Stimulated activated CD8-positive, alpha-beta memory T cell treated with anti-CD3 and anti-CD28 coated beads, Interleukin-12 subunit alpha, Interleukin-12 subunit beta, amount 100 ng/mL, for 4 hours (primary cell): ENCODE measurements around the gene CSMD2.

Experiments used
- DNase-seq: peaks from one replicate; pipeline ENCODE4 v3.0.0-alpha.2; 2020; ENCODE audit warnings: low read depth

The CSMD2 gene

DNA sequence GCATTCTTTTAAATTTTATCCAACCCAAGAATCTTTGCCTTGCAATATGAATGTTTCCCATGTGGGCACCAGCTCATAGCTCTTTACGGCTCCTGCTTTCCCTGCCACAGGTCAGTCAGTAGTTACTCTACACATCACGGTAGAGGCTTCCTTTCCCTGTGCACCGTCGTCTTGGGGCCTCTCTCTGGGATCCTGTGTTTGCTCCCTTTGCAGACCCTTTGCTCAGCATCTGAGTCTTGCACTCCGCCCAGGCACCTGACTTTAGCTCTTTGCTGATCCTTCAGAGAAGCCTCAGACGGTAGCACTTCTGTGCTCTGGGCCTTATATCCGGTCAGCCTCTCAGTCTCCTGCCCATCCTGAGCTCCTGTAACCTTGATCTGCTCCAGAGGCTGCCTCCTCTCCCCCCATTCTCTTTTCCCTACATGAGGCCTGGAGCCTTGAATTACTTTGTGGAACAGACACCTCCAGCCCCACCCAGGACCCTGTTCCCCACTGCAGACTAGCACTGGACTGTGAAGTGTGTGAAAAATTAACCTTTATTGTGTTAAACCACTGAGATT, 484.7 kb downstream of the CSMD2 start:
- DNase-seq = no peak

- DNase-seq = no peak
Observed at GRCh38 chr1:33670567-33670966, 494.5 kb downstream of the CSMD2 start.

DNA sequence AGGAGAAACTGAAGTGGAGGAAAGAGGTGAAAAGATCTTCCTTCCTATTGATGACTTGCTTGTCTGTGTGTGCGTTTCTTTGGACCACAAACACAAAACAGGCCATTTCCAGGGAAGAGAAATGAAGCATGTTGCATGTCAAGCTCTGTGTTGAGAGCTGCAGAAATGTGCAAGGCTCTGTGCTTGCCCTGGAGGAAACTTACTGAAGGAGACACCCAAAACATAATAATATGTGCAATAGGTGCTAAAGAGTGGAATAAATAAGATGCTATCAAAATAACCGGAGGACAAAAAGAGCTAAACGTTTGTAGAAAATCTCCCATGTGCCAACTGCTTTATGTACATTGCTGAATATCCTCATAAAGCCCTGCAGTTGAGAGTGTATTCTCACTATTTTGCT, 496.3 kb downstream of the CSMD2 start:
- DNase-seq = no peak

DNA sequence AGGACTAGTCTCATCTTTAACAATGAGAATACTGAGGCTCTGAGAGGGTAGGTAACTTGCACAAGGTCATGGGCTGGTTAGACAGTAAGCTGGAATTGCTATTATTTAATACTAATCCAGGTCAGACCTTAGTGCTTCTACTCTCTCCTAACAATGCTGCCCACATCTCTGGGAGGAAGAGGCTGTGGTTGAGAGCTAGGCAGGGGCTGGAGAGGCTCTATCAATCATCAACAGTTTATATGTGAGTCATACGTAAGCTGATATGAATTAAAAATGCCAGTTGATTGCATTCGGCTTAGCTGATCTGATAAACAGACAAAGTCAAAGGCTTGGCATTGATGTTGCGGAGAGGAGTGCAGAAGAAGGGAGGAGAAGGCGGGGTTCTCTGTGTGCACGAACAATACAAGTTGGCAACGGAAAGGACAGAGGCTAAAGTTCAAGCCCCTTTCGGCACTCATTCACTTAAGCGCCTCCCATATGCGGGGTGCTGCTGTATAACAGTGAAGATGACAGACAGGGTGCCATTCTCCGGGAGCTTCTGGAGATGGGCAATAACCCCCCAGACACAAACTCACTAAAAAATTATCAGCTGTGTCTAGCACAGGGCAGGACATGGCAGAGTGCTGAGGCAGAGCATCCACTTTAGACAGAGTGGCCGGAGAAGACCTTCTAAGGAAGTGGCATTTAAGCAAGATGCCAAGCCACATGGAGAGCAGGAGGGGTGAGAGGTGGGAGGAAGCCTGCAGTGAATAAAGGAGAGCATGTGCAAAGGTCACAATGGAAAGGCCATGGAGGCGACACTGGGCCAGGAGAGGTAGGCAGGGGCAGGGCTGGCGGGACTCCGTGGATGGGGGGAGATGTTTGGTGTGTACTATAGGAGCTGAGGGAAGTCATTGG, 497.4 kb downstream of the CSMD2 start:
- DNase-seq = no peak

- no peak for DNase-seq
Observed at GRCh38 chr1:33666616-33667015, 498.4 kb downstream of the CSMD2 start.

- no peak for DNase-seq
Observed at GRCh38 chr1:33661811-33662454, 503.1 kb downstream of the CSMD2 start.

DNA sequence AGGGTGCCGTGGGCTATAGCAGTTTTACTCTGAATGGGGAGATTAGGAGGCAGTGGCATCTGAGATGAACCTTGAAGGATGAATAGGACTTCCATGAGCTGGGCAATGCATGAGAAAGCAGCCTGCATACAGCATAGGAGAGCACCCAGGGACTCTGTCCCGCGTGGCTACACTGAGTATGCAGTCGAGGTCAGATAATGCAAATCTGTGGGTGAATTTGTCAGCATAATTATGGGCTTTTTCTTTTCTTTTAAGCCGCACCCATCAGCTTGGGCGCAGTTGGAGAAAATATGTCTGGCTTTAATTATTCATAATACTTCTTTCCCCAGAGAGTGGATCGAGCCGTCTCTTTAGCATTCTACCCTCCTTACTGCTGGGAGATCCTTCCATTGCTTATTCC, 504.1 kb downstream of the CSMD2 start:
- DNase-seq = no peak

DNA sequence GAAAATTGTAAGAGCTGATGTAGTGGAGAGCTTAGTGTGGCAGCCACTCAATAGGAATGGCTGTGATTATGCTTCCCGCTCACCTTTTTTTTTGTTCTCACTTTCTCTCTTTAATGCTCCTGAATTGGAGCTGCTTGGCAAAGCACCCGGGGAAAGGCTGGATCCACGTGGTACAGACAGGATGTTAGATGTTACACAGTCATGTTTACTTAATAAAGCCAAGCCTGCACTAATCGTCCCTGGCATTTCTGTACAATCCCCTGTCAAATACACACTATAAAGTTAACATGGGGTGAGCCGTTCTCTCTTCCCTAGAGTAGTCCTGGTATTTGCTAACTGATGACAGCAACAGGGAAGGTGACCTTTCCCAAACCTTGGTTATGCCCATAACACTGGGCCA, 504.8 kb downstream of the CSMD2 start:
- DNase-seq = no peak

- DNase-seq = no peak
Observed at GRCh38 chr1:33659641-33660040, 505.4 kb downstream of the CSMD2 start.

DNA sequence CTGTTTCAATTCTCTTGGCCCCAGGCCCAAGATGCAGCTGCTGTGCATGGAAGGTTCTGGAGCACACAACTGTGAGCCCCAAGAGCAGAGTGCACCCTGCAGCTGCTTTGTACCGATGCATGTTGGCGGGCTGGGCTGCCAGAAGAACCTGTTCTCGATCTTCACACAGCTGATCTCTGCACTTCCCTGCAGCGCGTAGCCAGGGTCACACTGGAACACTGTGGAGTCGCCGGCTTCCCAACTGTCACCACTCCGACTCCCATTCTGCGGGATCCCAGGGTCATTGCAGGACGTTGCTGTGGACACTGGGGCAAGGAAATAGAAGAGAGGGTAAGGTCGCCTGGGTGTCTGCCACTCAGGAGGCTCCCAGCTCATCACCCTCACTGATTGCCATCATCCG, 507.2 kb downstream of the CSMD2 start:
- DNase-seq = no peak

DNA sequence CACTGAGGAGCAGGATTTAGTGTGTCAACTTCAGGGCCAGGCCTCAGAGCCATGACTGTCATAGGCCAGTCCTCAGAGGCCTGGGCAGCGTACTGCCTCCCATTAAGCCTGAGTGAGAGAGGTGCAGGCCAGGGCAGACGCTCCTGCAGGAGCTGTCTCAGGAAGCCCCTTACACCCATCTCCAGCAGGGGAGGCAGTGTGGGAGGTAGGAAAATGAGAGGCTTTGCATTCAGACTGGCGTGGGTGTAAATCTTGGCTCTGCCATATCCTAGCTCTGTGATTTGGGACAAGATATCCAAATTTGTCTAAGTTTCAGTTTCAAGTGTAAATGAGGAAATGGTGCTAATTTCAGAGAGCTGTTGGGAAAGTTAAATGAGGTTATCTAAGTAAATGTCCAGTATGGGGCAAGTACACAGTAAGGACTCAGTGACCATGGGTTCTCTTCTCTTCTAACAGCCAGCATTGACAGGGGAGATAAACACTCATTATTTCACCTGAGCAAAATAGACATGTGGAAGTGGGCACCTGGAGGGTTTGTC, 508.5 kb downstream of the CSMD2 start:
- no peak for DNase-seq

- DNase-seq = no peak
Observed at GRCh38 chr1:33655496-33655895, 509.5 kb downstream of the CSMD2 start.

DNA sequence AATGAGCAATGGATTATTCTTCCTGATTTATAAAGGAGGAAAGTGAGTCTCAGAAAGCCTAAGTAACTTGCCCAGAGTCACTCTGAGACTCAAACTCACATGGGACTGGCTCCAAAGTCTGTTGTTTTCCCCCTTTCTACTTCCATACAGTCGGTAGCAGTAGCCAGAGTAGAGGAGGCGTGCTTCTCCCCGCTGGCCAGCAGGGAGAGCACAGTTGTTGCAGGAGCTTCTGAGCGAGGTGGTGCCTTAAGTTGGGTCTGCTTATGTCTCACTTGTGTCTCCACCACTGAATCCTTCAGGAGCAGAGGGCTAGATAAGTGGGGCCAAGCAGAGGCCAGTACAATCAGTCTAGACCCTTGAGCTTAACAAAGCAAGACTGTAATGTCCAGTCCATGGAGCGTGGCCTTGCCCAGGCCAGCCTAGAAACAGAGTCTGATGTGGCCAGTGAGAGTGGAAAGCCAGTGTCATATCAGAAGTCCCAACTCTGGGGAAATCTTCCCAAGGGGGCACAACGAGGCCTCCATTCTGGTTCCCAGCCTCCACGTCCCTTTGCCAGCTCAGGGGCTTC, 510.7 kb downstream of the CSMD2 start:
- no peak for DNase-seq

GRCh38 chr1:33653226-33653625, 511.8 kb downstream of the CSMD2 start:
- no peak for DNase-seq

DNA sequence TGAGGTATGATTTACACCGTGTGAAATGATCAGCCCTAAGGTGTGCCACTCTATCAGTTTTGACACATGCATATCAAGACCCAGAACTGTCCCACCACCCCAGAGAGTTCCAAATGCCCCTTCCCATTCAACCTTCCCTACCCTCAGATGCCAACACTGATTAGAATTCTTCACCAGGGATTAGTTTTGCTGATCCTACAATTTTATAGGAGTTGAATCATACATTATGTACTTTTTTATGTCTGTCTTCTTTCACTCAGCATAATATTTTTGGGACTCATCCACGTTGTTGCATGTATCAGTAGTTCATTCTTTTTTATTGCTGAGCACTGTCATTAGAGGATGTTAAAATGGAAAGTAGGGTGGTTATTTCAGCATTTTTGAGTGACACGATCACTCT, 514.3 kb downstream of the CSMD2 start:
- no peak for DNase-seq

DNA sequence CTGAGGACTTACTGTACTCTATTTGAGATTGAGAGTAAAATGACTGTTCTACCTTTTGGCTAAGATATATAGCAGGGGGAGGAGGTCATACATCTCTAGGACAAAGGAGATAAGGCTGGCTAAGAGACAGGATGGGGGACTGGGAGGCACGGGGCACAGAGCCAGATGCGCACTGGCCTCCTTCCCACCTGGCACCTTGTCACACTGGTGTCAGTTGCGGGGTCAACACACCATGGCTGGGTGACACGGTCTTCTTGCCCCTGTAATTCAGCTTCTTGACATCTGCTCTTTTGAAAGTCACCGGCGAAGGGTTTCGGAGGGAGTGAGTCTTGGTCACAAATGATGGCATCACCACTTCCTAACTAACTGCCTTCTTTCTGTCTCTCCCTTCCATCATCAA, 515.3 kb downstream of the CSMD2 start:
- DNase-seq = no peak

DNA sequence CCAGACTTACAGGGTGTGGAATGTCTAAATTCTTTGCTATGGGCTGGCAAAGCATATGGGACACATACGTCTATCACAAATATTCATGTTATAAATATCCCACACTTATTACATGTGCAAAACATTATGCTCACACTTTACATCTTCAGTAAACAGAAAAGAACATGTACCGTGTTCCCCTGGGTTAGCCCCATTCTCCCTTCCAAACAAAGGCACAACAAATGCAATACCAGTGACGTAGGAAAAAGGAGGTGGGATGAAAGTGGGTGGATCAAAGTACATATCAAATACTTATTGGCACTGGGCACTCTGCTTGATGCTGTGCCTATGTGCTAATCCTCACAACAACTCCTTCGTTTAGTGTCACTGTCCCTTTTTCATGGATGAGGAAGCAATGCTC, 521.8 kb downstream of the CSMD2 start:
- no peak for DNase-seq

DNA sequence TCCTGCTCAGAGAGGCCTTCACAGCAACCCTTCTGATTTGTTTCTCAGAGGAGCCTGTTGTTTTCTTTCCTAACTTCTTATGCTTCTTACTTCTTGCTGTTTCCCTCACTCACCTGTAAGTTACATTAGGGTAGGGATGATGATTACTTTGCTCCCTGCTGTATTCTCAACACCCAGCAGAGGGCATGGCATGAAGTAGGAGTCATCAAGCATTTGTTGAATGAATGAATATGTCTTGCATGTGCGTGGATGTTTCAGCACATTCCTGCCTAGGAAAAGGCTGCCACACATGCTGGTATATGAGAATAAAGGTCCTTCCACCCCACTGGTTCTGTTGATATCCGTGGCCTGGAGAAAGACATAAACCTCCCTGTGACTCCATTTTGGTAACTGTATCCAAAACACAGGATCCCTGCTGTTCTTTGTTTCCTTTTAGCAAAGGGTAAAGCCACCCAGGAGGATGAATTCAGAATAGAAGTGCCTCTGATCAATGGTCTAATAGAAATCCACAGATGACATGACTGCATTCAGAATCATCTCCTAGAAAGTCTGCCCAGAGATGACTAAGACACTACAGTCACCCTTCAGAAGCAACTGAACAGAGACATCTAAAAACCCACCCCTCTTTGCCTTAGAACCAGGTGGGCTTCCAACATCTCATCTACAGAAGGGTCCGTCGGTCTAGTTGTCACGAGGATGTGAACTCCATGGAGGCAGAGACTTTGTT, 523.8 kb downstream of the CSMD2 start:
- DNase-seq = no peak

DNA sequence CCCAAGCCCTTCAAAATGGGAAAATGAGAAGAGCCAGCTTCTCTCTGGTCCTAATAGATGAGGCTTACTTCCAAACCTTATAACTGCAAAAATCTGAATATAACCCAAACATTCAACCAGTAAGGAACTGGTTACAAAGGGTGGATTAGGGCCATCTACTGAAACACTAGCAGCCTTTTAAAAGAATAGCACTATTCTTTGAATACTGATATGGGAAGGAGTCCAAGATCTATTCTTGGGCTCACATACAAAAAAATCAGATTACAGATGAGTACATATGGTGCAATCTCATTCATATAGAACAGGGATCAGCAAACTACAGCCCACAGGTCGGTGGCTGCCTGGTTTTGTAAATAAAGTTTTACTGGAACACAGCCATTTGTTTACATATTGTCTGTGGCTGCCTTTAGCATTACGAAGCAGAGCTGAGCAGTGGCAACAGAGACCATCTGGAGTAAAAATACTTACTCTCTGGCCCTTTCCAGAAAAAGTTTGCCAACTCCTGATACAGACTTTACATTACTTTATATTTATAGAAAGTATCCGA, 524.8 kb downstream of the CSMD2 start:
- no peak for DNase-seq

DNA sequence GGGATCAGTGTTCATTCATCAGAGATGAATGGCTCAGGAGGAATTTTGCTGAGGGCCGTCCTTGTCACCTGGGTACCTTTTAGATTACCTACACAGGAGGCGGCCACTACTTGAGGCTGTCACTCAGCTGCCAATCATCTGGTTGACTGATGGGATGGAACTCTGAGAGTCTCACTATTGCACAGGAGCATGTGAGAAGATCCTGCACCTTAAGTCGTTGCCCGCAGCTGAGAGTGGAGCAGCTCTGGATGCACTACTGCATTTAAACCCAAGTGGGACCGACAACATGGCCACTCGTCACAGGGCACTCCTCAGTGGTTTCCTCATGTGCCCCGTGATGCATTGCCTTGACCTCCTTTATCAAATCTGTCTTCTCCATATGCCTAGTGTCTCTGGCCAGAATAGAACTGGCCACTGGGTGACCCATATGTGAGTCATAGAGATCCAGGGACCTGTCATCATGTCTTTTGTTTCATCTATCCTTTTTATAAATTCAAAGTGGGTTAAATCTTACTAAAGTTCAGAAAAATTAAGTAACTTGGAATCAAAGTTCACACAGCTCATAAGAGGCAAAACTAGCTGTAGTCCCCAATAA, 527.1 kb downstream of the CSMD2 start:
- no peak for DNase-seq

- no peak for DNase-seq
Observed at GRCh38 chr1:33636209-33636608, 528.8 kb downstream of the CSMD2 start.
